NCI-H2107 treated with DMSO at 0.1 percent for 48 hours (cell line): ENCODE data around the gene PRKAG2.

Source experiments
- DNase-seq: peaks from one replicate; lab custom pipeline; 2025; ENCODE audit not compliant: unreplicated experiment; lab: John Stamatoyannopoulos, UW

Gene PRKAG2

DNA sequence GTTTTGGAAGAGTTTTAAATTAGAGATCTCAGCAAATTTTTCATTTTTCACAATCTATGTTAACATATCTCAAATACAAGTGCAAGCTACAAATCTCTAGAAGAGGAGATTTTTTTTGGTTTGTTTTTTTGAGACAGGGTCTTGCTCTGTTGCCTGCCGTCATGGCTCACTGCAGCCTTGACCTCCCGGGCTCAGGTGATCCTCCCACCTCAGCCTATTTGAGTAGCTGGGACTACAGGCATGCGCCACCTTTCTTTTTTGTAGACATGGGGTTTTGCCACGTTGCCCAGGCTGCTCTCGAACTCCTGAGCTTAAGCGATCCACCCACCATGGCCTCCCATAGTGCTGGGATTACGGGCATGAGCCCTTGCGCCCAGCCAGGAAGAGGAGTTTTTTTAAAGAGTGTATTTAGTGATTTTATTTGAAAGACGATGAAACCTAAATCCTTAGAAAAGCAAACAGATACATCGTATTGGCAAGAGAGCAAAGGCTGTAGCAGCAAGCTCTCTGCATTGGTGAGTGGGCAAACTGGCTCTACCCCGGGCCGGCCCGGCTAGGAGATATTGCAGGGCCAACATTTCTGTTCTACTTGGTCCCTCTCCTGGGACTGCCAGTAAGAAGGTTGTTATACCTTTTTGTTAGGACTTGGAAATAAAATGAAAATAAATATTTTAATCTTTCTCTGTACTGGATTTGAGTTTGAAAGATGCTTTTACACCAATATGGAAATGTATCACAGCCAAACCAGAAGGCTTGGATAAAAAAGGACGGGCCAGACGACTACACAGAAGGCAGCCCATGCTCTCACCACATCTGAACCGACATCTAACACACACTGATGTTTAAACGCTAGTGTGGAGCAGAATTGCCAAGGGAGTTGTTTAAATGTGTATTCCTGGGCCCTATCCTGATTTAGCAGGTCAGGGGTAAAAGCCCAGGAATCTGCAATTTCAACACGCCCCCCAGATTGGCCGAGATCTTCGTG is 307.7 kb downstream of the PRKAG2 start:
- DNase-seq: no peak

DNA sequence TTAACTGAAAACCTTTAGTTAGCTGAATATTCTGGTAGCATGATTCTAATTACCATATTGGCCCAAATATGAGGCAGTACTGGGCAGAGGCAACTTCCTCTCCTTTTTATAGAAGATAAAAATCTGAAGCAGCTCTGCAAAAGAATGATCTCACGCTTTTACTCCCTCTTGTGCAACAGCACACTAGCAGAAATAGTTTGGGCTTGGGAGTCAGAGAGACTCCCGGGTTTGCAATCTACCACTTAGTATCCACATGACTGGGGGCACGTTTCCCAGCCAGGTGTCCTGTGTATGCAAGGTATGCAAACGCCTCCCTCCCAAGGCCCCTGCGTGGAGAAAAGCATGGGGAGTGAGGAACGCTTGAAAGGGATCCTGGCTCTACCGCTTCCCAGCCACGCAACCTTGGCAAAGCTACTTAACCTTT is 310.0 kb downstream of the PRKAG2 start:
- DNase-seq: no peak

DNA sequence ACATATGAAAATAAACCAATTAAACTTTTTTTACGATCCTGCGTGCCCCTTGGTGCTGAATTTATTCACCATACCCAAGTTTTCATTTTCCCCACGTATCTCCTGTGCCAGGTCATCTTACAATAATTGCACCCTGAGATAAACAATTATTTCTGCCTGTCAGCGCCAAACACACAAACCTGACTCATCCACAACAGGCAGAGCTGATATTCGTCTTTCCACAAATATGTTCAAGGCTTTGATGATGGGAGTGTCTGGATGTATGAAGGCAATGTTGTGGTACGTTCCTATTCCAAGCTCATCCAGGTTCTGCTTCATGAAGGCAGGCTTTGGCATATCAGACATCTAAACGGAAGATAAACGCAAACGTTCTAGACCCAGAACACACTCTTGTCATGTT is 311.4 kb downstream of the PRKAG2 start:
- no peak for DNase-seq

DNA sequence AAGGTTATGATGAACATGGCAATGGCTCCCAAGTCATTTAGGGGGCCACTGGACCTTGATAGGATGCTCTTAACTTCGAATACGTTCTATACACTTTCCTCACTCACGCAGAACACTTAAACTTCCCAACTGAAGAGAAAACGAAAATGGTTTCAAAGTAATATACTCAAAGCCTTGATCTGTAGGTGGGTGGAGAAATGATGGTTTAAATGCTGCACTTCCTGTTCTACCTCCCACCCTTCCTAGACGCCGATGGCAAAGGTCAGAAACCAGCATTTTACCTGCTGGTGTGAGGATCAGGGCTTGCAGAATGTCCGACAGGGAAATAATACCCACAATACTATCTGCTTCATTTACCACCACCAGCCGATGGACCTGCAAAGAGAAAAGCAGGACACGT is 316.7 kb downstream of the PRKAG2 start:
- no peak for DNase-seq

DNA sequence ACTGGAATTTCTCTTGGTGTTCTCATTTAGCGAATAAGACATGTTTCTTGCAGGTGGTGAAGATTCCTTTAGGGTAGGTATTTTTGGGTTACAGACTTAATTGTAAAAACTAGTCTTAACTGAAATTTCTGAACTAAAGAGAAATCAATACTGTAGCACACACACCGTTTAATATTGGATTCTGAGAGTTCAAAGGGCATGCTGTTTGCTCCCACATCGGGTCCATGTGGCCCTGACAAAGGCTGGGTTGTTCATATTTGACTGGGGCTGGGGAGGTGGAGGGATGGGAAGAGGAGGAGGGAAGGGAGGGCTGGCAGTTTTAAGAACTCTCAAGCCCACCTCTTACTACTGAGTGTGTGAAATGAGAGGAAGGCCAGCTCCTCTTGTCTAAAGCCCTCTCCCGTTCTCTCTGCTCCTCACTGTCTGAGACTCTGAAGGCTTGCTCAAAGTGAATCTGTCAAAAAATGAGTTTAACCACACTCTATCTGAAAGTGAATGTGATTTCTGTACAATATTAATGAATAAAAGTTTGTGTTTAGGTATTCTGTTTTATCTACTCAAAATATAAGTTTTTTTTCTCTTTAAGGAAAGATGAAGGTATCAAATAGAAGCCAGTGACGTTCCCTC is 317.2 kb downstream of the PRKAG2 start:
- no peak for DNase-seq

DNA sequence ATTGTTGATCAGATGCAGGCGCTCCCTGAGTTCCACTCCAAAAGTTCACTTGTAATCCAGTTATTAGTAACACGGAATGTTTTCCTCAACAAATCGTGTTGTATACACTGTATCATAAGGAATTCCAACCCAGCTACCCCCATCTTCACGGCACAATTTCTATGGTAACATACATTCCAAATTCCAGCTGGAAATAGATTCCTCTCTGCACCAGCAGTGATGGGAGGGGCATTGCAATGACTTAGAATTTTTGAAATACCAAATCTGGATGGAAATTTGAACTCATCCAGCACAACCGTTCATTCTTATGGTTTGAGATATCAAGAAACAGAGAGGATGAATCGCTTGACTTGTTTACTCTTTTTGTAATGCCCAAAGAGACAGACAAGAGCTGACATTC is 318.3 kb downstream of the PRKAG2 start:
- no peak for DNase-seq

DNA sequence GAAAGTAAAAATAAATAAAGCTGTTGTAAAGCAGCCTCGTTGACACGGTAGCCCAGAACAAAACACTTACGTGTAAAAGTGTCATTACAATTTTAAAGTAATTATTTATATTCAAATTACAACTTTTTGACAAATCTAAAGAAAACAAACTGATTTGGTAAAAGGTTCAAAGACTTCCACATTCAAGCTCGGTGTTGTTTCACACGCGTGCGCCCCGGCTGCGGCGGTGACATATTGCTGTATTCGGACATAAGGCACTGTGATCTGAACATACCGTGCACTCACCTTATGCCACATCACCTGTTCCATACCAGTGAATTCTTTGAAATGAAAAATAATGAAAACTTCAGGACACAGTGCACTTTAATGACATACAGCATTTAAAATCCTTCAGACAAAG is 320.3 kb downstream of the PRKAG2 start:
- no peak for DNase-seq

DNA sequence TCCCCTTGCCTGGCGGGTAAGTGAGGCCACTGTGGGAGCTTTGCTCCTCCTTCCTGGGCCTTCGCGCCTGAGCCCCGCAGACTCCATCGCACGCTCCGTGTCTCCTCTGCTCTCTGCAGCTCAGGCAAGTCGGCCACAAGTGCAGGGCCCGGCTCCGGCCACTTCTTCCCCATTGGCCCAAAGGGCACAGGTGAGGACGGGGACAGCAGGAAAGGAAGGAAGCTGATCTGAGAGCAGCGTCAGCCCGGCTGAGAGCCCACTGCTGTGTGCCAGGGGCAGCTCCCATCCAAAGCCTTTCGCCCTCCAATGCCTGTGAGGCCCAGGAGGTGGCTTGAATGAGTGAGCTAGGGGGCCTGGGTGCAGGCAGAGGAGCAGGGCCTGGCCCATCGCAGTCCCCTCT is 323.6 kb downstream of the PRKAG2 start:
- no peak for DNase-seq

DNA sequence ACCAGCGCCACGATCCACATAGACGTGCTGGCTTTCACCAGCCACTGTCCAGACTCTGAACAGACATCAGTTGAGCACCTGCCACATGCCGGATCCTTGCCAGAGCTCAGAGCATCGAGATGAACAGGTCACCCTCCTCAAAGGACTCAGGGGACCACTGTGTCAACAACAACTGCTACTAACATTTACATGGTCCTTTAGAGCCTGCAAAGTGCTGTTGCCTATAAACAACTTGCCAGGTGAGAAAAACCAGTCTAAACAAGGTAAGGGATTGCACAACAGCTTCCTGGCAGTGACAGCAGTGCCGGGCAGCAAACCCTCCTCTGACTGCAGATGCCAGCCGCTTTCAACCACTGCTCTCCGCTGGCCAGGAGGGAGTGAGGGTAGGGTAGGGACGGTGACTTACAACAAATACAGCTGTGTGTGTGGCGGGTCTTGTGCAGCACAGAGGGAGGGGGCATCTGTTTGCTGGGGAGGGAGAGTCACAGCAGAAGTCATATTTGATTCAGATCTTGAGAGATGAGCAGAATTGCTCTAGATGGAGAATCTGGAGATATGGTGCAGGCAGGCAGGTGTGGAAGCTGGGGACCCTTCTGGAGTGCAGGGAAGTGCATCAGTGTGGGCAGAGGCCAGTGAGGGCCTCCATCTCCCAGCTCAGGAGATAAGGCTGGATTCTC is 324.4 kb downstream of the PRKAG2 start:
- DNase-seq: peak; percentile 99

DNA sequence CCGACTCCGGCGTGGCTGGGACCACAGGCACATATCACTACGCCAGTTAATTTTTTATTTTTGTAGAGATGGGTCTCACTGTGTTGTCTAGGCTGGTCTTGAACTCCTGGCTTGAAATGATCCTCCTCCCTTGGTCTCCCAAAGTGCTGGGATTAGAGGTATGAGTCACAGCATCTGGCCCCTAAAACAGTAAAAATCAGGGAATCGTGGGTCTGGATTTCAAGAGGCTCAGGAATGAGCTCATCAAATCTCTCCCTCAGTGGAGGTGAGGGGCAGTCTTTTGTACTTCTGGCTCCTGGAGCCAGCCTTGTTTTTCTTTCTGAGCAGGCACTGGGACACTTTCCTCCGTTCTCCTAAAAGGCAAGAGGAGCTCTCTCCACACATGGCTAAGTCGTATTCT is 325.1 kb downstream of the PRKAG2 start:
- DNase-seq: peak; percentile 58

DNA sequence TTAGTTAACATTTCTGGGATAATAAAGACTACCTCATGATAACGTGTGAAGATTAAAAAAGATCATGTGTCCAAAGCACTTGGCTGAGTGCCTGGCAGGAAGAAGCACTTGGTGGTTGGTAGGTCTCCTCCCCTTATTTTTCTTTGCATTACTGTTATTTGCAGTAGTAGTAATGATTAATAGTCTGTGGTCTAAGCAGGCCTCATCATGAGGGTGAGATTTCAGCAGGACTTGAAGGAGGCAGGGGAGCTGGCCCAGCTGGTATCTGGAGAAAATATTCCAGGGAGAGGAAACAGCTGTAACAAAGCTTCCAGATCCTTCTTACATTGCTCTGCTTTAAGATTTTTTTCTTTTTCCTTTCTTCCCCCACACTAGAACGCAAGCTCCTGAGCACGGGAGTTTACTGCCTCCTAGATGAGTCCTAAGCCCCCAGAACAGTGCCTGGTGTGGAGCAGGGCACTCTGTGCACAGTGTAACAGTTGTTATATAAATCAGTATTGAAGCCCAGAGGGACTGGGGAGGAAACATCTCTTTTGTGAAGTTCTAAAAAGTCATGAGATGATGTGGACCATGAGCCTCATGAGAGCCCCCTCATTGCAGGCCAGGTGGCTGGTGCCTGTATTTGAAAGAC is 326.1 kb downstream of the PRKAG2 start:
- DNase-seq: peak; percentile 21

DNA sequence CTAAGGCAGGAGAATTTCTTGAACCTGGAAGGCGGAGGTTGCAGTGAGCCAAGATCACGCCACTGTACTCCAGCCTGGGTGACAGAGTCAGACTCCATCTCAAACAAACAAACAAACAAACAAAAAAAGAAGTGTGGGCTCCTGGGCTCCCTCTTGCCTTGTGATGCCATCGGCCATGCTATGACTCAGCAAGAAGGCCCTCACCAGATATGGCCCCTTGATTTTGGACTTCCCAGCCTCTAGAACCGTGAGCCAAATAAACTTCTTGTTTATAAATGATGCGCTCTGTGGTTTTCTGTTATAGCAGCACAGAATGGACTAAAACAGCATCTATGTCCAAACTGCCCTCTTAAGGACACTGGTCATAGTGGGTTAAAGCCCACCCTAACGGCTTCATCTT is 327.3 kb downstream of the PRKAG2 start:
- DNase-seq: no peak

DNA sequence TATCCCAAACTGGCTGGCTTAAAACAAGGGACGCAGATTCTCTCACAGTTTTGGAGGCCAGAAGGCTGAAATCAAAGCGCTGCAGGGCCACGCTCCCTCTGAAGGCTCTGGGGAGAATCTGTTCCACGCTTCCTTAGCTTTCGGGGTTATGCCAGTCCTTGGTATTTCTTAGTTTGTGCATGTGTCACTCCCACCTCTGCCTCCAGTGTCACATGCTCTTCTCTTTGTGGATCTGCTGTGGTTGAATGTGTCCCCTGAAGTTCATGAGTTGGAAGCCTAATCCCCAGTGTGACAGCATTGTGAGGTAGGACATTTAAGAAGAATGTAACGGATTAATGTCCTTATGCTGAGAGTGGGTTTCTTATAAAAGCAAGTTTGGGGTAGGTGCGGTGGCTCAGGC is 327.8 kb downstream of the PRKAG2 start:
- DNase-seq: no peak

DNA sequence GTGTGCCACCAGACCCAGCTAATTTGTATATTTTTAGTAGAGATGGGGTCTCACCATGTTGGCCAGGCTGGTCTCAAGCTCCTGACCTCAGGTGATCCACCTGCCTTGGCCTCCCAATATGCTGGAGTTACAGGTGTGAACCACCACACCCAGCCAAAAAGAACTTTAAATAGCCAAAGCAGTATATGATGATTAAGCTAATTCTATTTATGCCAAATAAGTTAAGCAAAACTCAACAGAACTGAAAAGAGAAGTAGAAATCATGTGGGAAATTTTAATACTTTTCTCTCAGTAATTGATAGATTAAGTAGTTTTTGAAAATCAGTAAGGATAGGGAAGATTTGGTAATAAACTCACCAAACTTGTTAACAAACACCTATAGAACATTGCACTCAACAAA is 332.7 kb downstream of the PRKAG2 start:
- no peak for DNase-seq

DNA sequence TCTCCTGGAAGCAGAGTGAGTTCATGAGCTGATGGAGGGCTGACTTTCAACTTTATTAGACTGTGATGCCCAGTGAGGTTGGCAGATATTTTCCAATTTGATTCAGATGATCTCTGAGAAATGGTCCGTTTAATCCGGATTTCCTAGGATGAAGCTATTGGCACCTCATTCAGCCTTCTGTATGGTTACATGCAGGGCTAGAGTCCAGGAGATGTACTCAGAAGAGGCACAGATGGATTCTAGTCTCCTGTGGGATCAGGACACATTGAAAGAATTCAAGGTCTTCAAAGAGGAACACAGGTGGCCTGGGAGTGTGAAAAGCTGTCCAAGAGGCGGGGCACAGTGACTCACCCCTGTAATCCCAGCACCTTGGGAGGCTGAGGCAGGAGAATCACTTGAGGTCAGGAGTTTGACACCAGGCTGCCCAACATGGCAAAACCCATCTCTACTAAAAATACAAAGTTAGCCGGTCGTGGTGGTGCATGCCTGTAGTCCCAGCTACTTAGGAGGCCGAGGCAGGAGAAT is 334.2 kb downstream of the PRKAG2 start:
- DNase-seq: no peak

DNA sequence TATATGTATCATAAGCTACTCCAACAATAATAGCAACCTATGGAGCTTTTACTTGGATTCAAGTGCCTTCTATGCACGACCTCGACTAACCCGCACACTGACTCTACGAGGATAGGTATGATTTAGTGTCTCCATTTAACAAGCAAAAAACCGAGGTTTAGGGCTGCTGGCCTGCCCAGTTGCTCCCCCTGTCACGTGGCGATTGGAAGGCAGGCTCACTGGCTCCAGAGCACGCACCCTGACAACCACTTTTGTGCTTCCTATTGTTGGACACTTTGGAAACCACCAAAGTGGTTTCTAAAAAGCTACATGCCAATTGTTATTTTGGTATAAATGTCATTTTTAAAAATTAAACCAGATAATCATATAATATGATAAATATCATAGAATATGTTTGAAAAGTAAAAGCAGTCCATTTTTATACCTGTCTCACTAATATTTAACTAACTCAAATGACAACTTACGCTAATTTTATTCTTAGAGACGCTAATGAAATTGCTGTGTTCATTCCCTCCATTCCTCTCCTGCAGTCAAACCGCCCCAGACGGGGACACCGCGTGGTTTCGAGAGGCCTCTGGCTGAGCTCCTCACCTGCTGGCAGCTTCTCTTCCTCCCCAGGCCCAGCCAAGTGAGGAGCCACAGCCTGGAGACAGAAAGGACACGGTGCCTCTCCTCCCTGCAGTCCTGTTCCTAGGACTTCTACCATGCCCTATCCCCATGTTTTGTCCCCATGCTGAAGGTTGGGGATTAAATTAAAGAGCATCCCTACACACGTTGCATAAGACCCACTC is 335.0 kb downstream of the PRKAG2 start:
- DNase-seq: no peak

DNA sequence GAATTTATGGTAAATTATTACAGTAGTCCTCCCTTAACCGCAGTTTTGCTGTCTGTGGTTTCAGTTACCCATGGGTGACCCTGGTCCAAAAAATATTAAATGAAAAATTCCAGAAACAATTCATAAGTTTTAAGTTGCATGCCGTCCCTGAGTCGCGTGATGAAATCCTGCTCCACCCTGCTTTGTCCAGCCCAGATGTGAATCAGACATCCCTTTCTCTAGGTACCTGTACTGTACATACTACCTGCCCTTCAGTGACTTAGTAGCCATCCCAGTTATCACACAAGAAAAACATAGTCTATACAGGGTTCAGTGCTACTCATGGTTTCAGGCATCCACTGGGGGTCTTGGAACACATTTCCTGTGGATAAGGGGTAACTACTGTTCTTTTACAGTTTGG is 336.8 kb downstream of the PRKAG2 start:
- DNase-seq: no peak

DNA sequence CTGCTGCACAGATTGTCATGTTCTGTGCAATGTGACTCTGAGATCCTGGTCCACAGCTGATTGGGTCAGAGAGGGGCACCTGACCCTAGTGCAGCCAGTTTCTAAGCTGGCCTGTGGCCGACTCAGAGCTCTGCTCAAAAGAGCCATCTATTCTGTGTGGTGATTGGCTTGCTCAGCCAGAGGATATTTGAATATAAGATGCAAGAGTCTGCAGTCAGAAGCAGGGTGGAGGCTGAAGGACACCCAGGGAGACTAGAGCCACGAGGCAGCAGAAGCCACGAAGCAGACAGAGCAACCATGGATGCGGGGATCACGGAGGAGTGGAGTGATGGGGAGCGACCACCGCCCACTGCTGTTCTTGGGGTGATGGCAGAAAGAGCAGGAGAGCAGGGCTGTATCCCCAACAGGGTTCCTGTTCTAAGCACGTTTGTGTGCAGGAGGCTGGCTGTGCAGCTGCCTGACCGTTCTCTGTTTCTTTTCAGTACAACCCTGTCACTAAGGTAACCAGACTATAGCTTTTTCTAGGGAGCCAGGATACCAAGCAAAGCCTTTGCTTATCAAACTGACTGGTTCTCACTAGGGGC is 337.7 kb downstream of the PRKAG2 start:
- peak; percentile 92 for DNase-seq

DNA sequence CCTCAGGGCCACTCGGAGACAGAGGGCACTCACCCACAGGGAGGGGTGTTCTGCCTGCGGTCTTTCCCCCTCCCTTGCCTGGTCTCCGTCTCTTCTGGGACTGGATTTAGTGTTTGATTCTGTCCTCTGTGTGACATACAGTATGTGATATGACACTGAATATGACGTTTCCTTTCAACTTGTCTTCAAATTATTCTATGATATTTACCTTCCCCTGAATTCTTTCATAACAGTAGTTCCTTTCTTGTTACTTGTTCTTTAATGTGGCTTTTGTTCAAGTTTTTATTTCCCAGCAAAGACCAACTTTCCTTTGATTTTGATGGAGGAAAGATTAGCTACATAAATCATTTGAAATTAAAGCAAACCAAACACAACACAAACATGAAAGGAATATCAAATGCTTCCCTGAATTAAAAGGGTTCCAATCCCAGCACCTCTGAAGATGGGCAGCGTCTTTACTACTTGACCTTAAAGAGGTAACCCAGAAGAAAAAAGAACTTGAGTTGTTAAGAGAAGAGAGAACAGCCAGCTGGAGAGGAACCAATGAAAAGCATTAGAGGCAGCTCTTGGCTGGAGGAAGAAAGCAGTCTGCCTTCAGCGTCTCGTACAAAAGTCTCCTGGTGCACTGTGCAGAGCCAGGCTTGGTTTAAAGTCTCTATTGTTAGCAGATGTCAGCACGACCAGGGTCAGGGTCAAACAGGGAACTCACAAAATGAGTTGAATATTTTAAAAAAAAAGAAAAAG is 338.9 kb downstream of the PRKAG2 start:
- DNase-seq: peak; percentile 20
